SK-N-SH treated with all-trans-retinoic acid at 6 μM for 48 hours (cell line): ENCODE measurements around the gene TEAD1.

Experiments used
- ATAC-seq: fragments of 200-7000 bp; cut with Tn5 transposase; 3 replicates; pipeline ENCODE4 v1.9.1; 2020; ENCODE audit warnings: mild to moderate bottlenecking, moderate library complexity
- ARNTL ChIP-seq: fragments of 450-650 bp; formaldehyde crosslinking; IDR thresholded peaks from 2 replicates; pipeline ENCODE4 v1.5.0; 2020; ENCODE audit warnings: low read depth, mild to moderate bottlenecking, moderate library complexity, borderline replicate concordance
- BACH2 ChIP-seq: fragments of 250-450 bp; sonication (Bioruptor Pico); IDR thresholded peaks from 2 replicates; pipeline ENCODE4 v1.9.0; 2021; ENCODE audit warnings: mild to moderate bottlenecking, borderline replicate concordance
- CSDC2 ChIP-seq: fragments of 250-450 bp; sonication (Bioruptor Pico); IDR thresholded peaks from 2 replicates; pipeline ENCODE4 v1.5.0; 2020; ENCODE audit warnings: mild to moderate bottlenecking, moderate library complexity
- ESRRG ChIP-seq: fragments of 250-450 bp; sonication (Bioruptor Pico); IDR thresholded peaks from 2 replicates; pipeline ENCODE4 v1.6.1; 2021; ENCODE audit warnings: mild to moderate bottlenecking
- GLIS3 ChIP-seq: fragments of 250-450 bp; sonication (Bioruptor Pico); IDR thresholded peaks from 2 replicates; pipeline ENCODE4 v1.5.0; 2020; ENCODE audit warnings: mild to moderate bottlenecking, moderate library complexity
- ISL1 ChIP-seq: fragments of 250-450 bp; sonication (Bioruptor Pico); IDR thresholded peaks from 2 replicates; pipeline ENCODE4 v2.1.2; 2022; ENCODE audit warnings: mild to moderate bottlenecking, moderate library complexity
- OSR1 ChIP-seq: fragments of 250-450 bp; sonication (Bioruptor Pico); IDR thresholded peaks from 2 replicates; pipeline ENCODE4 v1.8.0; 2022; ENCODE audit warnings: moderate library complexity, mild to moderate bottlenecking, inconsistent platforms
- PPARA ChIP-seq: fragments of 250-450 bp; sonication (Bioruptor Pico); IDR thresholded peaks from 2 replicates; pipeline ENCODE4 v1.5.0; 2020; ENCODE audit warnings: mild to moderate bottlenecking, borderline replicate concordance
- SNAI2 ChIP-seq: fragments of 250-450 bp; sonication (Bioruptor Pico); IDR thresholded peaks from 2 replicates; pipeline ENCODE4 v1.5.0; 2020; ENCODE audit warnings: mild to moderate bottlenecking, moderate library complexity
- TCF4 ChIP-seq: fragments of 250-450 bp; sonication (Bioruptor Pico); IDR thresholded peaks from 2 replicates; pipeline ENCODE4 v1.8.0; 2021; ENCODE audit warnings: mild to moderate bottlenecking, moderate library complexity, borderline replicate concordance
- TOX ChIP-seq: fragments of 250-450 bp; sonication (Bioruptor Pico); IDR thresholded peaks from 2 replicates; pipeline ENCODE4 v1.8.0; 2021; ENCODE audit warnings: mild to moderate bottlenecking, moderate library complexity, borderline replicate concordance
- ZC3H10 ChIP-seq: fragments of 250-450 bp; sonication (Bioruptor Pico); IDR thresholded peaks from 2 replicates; pipeline ENCODE4 v1.5.1; 2021; ENCODE audit warnings: mild to moderate bottlenecking, moderate library complexity
- ZFP3 ChIP-seq: fragments of 250-450 bp; sonication (Bioruptor Pico); IDR thresholded peaks from 2 replicates; pipeline ENCODE4 v1.5.0; 2020; ENCODE audit warnings: mild to moderate bottlenecking, moderate library complexity
- ZFP30 ChIP-seq: fragments of 450-650 bp; formaldehyde crosslinking; IDR thresholded peaks from 2 replicates; pipeline ENCODE4 v1.5.0; 2022; ENCODE audit warnings: mild to moderate bottlenecking, moderate library complexity
- ZNF565 ChIP-seq: fragments of 450-650 bp; formaldehyde crosslinking; conservative IDR thresholded peaks from 2 replicates; pipeline ENCODE4 v1.5.0; 2020; ENCODE audit warnings: low read depth, mild to moderate bottlenecking, moderate library complexity
- ZNF70 ChIP-seq: fragments of 450-650 bp; formaldehyde crosslinking; IDR thresholded peaks from 2 replicates; pipeline ENCODE4 v1.5.0; 2020; ENCODE audit warnings: mild to moderate bottlenecking, moderate library complexity
- ZNF8 ChIP-seq: fragments of 450-650 bp; formaldehyde crosslinking; IDR thresholded peaks from 2 replicates; pipeline ENCODE4 v1.5.0; 2020; ENCODE audit warnings: mild to moderate bottlenecking, moderate library complexity
- TF ChIP-seq, protein P1 (sequence below): fragments of 250-450 bp; sonication (Bioruptor Pico); IDR thresholded peaks from 2 replicates; pipeline ENCODE4 v1.5.0; 2020; ENCODE audit warnings: mild to moderate bottlenecking, moderate library complexity
- TF ChIP-seq, protein P2 (sequence below): fragments of 250-450 bp; sonication (Bioruptor Pico); IDR thresholded peaks from 2 replicates; pipeline ENCODE4 v1.5.1; 2020; ENCODE audit warnings: low read depth, mild to moderate bottlenecking, moderate library complexity
- TF ChIP-seq, protein P3 (sequence below): fragments of 250-450 bp; sonication (Bioruptor Pico); IDR thresholded peaks from 2 replicates; pipeline ENCODE4 v1.8.0; 2020; ENCODE audit warnings: mild to moderate bottlenecking, moderate library complexity, borderline replicate concordance
- TF ChIP-seq, protein P4 (sequence below): fragments of 250-450 bp; sonication (Bioruptor Pico); IDR thresholded peaks from 2 replicates; pipeline ENCODE4 v1.8.0; 2021; ENCODE audit warnings: low read depth, mild to moderate bottlenecking, moderate library complexity, borderline replicate concordance
- TF ChIP-seq, protein P5 (sequence below): fragments of 250-450 bp; sonication (Bioruptor Pico); IDR thresholded peaks from 2 replicates; pipeline ENCODE4 v1.5.1; 2021; ENCODE audit warnings: mild to moderate bottlenecking, moderate library complexity

Gene TEAD1

DNA sequence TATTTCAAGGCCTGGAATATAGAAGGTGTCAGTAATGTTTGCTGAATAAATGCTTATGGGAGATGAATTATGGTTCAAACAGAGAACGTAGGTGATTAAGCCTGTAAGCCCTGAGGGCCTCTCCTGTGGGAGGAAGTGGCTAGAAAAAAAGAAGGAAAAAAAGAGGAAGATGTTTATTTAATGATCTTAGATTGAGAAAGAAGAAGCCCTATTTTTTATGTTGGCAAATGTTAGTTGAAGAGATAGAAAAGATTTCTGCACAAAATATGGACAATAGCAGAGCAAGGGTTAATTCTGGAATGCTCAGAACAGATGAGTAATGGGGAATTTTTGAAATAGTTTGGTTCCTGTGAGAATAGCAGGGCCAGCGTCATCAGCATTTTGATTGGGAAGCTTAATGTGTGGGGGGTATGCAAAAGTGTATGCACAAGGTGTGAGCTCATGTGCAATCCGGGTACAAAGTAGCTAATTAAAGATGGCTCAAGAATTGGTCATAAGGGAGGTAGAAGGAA lies 95.7 kb downstream of the TEAD1 start:
- peak; percentile 49 for ATAC-seq
- TF ChIP-seq ISL1 (CRISPR knock-in tag), result peak; percentile 72
- TF ChIP-seq CSDC2 (CRISPR knock-in tag), result peak; percentile 58; the same call in 1 of the 2 replicates
- TF ChIP-seq, protein P1, sequence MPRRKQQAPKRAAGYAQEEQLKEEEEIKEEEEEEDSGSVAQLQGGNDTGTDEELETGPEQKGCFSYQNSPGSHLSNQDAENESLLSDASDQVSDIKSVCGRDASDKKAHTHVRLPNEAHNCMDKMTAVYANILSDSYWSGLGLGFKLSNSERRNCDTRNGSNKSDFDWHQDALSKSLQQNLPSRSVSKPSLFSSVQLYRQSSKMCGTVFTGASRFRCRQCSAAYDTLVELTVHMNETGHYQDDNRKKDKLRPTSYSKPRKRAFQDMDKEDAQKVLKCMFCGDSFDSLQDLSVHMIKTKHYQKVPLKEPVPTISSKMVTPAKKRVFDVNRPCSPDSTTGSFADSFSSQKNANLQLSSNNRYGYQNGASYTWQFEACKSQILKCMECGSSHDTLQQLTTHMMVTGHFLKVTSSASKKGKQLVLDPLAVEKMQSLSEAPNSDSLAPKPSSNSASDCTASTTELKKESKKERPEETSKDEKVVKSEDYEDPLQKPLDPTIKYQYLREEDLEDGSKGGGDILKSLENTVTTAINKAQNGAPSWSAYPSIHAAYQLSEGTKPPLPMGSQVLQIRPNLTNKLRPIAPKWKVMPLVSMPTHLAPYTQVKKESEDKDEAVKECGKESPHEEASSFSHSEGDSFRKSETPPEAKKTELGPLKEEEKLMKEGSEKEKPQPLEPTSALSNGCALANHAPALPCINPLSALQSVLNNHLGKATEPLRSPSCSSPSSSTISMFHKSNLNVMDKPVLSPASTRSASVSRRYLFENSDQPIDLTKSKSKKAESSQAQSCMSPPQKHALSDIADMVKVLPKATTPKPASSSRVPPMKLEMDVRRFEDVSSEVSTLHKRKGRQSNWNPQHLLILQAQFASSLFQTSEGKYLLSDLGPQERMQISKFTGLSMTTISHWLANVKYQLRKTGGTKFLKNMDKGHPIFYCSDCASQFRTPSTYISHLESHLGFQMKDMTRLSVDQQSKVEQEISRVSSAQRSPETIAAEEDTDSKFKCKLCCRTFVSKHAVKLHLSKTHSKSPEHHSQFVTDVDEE (CRISPR knock-in tag), result no peak
- TF ChIP-seq, protein P2, sequence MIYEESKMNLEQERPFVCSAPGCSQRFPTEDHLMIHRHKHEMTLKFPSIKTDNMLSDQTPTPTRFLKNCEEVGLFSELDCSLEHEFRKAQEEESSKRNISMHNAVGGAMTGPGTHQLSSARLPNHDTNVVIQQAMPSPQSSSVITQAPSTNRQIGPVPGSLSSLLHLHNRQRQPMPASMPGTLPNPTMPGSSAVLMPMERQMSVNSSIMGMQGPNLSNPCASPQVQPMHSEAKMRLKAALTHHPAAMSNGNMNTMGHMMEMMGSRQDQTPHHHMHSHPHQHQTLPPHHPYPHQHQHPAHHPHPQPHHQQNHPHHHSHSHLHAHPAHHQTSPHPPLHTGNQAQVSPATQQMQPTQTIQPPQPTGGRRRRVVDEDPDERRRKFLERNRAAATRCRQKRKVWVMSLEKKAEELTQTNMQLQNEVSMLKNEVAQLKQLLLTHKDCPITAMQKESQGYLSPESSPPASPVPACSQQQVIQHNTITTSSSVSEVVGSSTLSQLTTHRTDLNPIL, result peak; percentile 63; the same call in 1 of the 2 replicates
- no peak for TF ChIP-seq ZNF565

DNA sequence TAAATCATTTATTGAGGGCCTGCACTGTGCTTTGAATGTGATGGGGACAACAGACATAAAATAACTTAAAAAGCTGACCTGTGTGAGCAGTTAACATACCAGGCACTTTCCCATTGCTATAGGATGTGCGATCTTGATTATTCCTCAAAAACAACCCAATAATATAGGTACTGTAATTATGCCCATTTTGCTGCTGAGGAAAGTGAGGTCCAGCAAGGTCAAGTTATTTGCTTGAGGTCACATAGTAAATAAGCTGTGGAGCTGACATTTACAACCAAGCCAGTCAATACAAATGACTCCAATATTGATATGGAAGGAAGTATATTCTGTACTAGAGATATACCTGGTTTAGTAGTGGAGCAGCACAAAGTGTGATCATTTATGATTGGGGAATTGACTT lies 96.2 kb downstream of the TEAD1 start:
- no peak for ATAC-seq
- TF ChIP-seq ZFP3 (CRISPR knock-in tag), result 0 out of 2 replicates have a peak, but pooled peaks have one; percentile 10
- no peak for TF ChIP-seq ZC3H10 (CRISPR knock-in tag)

DNA sequence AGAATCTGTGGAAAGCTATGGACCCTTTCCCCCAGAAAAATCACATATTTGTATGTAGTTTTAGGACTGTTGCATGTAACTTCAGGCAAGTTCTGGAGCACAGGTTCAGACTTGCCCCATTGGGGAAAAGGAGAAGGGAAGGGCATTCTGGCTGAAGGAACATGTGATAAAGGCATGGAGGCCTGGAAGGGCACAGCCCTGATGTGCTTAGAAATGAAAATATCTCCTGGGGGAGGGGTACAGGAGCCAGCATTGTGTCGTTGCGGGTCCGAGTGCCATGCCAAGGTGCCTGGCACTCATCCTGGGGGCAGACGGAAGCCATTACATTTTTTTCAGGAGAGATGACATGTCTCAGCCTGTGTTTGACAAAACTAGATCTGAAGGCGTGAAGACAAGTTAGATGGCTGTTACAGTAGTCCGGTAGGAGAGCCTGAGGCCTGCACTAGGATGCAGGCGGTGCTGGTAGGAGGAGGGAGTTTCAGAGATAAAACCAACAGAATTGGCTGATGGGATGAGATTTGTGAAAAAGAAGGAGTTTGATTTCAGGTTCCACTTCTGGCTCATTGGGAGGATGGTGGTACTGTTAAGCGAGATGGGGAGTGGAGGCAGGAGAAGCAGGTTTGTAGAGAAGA lies 96.9 kb downstream of the TEAD1 start:
- ATAC-seq, result no peak
- TF ChIP-seq ZNF8 (CRISPR knock-in tag), result no peak
- no peak for TF ChIP-seq ISL1 (CRISPR knock-in tag)
- TF ChIP-seq, protein P3, sequence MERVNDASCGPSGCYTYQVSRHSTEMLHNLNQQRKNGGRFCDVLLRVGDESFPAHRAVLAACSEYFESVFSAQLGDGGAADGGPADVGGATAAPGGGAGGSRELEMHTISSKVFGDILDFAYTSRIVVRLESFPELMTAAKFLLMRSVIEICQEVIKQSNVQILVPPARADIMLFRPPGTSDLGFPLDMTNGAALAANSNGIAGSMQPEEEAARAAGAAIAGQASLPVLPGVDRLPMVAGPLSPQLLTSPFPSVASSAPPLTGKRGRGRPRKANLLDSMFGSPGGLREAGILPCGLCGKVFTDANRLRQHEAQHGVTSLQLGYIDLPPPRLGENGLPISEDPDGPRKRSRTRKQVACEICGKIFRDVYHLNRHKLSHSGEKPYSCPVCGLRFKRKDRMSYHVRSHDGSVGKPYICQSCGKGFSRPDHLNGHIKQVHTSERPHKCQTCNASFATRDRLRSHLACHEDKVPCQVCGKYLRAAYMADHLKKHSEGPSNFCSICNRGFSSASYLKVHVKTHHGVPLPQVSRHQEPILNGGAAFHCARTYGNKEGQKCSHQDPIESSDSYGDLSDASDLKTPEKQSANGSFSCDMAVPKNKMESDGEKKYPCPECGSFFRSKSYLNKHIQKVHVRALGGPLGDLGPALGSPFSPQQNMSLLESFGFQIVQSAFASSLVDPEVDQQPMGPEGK (CRISPR knock-in tag), result no peak
- TF ChIP-seq TCF4 (CRISPR knock-in tag), result no peak
- no peak for TF ChIP-seq OSR1 (CRISPR knock-in tag)
- TF ChIP-seq, protein P4, sequence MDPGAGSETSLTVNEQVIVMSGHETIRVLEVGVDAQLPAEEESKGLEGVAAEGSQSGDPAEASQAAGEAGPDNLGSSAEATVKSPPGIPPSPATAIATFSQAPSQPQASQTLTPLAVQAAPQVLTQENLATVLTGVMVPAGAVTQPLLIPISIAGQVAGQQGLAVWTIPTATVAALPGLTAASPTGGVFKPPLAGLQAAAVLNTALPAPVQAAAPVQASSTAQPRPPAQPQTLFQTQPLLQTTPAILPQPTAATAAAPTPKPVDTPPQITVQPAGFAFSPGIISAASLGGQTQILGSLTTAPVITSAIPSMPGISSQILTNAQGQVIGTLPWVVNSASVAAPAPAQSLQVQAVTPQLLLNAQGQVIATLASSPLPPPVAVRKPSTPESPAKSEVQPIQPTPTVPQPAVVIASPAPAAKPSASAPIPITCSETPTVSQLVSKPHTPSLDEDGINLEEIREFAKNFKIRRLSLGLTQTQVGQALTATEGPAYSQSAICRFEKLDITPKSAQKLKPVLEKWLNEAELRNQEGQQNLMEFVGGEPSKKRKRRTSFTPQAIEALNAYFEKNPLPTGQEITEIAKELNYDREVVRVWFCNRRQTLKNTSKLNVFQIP (CRISPR knock-in tag), result no peak
- TF ChIP-seq PPARA, result no peak
- TF ChIP-seq ZNF70 (CRISPR knock-in tag), result no peak
- no peak for TF ChIP-seq SNAI2
- no peak for TF ChIP-seq ESRRG (CRISPR knock-in tag)
- no peak for TF ChIP-seq BACH2 (CRISPR knock-in tag)
- TF ChIP-seq ARNTL (CRISPR knock-in tag), result no peak
- no peak for TF ChIP-seq ZFP30 (CRISPR knock-in tag)
- no peak for TF ChIP-seq ZC3H10 (CRISPR knock-in tag)
- TF ChIP-seq GLIS3 (CRISPR knock-in tag), result no peak
- no peak for TF ChIP-seq ZFP3 (CRISPR knock-in tag)
- TF ChIP-seq, protein P5, sequence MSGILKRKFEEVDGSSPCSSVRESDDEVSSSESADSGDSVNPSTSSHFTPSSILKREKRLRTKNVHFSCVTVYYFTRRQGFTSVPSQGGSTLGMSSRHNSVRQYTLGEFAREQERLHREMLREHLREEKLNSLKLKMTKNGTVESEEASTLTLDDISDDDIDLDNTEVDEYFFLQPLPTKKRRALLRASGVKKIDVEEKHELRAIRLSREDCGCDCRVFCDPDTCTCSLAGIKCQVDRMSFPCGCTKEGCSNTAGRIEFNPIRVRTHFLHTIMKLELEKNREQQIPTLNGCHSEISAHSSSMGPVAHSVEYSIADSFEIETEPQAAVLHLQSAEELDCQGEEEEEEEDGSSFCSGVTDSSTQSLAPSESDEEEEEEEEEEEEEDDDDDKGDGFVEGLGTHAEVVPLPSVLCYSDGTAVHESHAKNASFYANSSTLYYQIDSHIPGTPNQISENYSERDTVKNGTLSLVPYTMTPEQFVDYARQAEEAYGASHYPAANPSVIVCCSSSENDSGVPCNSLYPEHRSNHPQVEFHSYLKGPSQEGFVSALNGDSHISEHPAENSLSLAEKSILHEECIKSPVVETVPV (CRISPR knock-in tag), result no peak
- no peak for TF ChIP-seq CSDC2 (CRISPR knock-in tag)
- TF ChIP-seq TOX, result no peak
- TF ChIP-seq, all 23 proteins: peak for 0
